WTC11 (cell line): ENCODE data around the gene GPX2. TPM values are rescaled to one million over a fixed set of nuclear protein-coding genes. Genes with fewer than 3 reads are reported as not detected.

Experiments used
- ATF1 ChIP-seq: sonication (generic); formaldehyde crosslinking; IDR thresholded peaks from 2 replicates; pipeline ENCODE4 v1.8.1; 2023; ENCODE audit warnings: mild to moderate bottlenecking, moderate library complexity, missing genetic modification reagents
- CBFB ChIP-seq: sonication (generic); formaldehyde crosslinking; IDR thresholded peaks from 2 replicates; pipeline ENCODE4 v1.8.1; 2022; ENCODE audit warnings: mild to moderate bottlenecking, low read depth, missing genetic modification reagents
- HMGA2 ChIP-seq: fragments of 250-450 bp; sonication (Bioruptor Pico); IDR thresholded peaks from 2 replicates; pipeline ENCODE4 v1.4.0; 2021; ENCODE audit warnings: mild to moderate bottlenecking, moderate library complexity
- NFYB ChIP-seq: sonication (generic); formaldehyde crosslinking; conservative IDR thresholded peaks from 2 replicates; pipeline ENCODE4 v1.8.0; 2022; ENCODE audit warnings: low read depth, missing genetic modification reagents
- STAT6 ChIP-seq: sonication (generic); formaldehyde crosslinking; conservative IDR thresholded peaks from 2 replicates; pipeline ENCODE4 v1.8.1; 2023; ENCODE audit warnings: mild to moderate bottlenecking, low read depth, missing genetic modification reagents, moderate library complexity
- TEAD1 ChIP-seq: sonication (generic); formaldehyde crosslinking; IDR thresholded peaks from 2 replicates; pipeline ENCODE4 v1.8.0; 2022; ENCODE audit warnings: mild to moderate bottlenecking, missing genetic modification reagents
- ZNF121 ChIP-seq: sonication (generic); formaldehyde crosslinking; IDR thresholded peaks from 2 replicates; pipeline ENCODE4 v1.8.0; 2023; ENCODE audit warnings: missing genetic modification reagents
- total RNA-seq: library from RNA; stranded (reverse); gene quantifications from 3 replicates; pipeline ENCODE4 v1.2.3, GENCODE V29; 2021
- TF ChIP-seq, protein P1 (sequence below): fragments of 200-600 bp; IDR thresholded peaks from 2 replicates; pipeline ENCODE4 v1.8.0; 2022; ENCODE audit warnings: antibody characterized with exemption
- TF ChIP-seq, protein P2 (sequence below): fragments of 250-450 bp; sonication (Bioruptor Pico); conservative IDR thresholded peaks from 2 replicates; pipeline ENCODE4 v1.9.0; 2021; ENCODE audit warnings: mild to moderate bottlenecking
- TF ChIP-seq, protein P3 (sequence below): sonication (generic); formaldehyde crosslinking; IDR thresholded peaks from 2 replicates; pipeline ENCODE4 v1.8.0; 2023; ENCODE audit warnings: mild to moderate bottlenecking, missing genetic modification reagents
- TF ChIP-seq, protein P4 (sequence below): sonication (generic); formaldehyde crosslinking; IDR thresholded peaks from 2 replicates; pipeline ENCODE4 v1.8.0; 2022; ENCODE audit warnings: mild to moderate bottlenecking, missing genetic modification reagents
- TF ChIP-seq, protein P5 (sequence below): sonication (generic); formaldehyde crosslinking; IDR thresholded peaks from 2 replicates; pipeline ENCODE4 v1.8.0; 2022; ENCODE audit warnings: missing genetic modification reagents

The GPX2 gene
- total RNA-seq, 1 experiment from 2014 or later: 1.5 TPM

- TF ChIP-seq STAT6 (CRISPR knock-in tag) (no peak), NFYB (CRISPR knock-in tag) (no peak), ZNF121 (no peak), ATF1 (CRISPR knock-in tag) (no peak), CBFB (CRISPR knock-in tag) (no peak), HMGA2 (CRISPR knock-in tag) (no peak), TEAD1 (CRISPR knock-in tag) (peak; percentile 55; the same call in 1 of the 2 replicates)
- TF ChIP-seq, protein P1, sequence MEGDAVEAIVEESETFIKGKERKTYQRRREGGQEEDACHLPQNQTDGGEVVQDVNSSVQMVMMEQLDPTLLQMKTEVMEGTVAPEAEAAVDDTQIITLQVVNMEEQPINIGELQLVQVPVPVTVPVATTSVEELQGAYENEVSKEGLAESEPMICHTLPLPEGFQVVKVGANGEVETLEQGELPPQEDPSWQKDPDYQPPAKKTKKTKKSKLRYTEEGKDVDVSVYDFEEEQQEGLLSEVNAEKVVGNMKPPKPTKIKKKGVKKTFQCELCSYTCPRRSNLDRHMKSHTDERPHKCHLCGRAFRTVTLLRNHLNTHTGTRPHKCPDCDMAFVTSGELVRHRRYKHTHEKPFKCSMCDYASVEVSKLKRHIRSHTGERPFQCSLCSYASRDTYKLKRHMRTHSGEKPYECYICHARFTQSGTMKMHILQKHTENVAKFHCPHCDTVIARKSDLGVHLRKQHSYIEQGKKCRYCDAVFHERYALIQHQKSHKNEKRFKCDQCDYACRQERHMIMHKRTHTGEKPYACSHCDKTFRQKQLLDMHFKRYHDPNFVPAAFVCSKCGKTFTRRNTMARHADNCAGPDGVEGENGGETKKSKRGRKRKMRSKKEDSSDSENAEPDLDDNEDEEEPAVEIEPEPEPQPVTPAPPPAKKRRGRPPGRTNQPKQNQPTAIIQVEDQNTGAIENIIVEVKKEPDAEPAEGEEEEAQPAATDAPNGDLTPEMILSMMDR: peak; percentile 10; the same call in 1 of the 2 replicates
- TF ChIP-seq, protein P2, sequence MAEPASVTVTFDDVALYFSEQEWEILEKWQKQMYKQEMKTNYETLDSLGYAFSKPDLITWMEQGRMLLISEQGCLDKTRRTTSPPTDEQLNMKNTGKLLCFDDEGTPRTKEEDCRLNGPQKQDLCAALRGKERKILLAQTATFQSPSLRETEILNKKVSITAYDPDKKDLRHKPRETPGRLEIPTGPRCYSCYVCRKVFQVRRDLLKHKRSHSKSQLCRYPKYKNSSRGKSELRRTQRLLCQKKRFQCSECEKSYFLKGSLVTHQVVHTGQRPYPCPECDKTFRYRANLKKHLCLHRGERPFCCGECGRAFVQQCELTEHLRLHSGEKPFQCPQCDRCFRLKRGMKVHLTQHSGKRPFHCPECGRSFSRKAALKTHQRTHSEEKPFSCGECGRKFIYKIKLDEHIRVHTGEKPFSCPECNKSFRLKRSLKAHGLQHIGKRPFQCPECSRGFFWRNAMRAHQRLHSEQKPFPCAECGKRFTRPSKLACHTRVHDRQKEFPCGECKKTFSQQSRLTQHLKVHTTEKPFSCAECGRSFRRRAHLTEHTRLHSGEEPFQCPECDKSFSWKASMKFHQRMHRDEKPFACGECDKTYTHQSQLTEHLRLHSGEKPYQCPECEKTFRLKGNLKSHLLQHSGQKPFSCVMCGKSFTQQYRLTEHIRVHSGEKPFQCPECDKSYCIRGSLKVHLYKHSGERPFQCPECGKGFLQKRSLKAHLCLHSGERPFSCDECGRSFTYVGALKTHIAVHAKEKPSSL (CRISPR knock-in tag): no peak
- TF ChIP-seq, protein P3, sequence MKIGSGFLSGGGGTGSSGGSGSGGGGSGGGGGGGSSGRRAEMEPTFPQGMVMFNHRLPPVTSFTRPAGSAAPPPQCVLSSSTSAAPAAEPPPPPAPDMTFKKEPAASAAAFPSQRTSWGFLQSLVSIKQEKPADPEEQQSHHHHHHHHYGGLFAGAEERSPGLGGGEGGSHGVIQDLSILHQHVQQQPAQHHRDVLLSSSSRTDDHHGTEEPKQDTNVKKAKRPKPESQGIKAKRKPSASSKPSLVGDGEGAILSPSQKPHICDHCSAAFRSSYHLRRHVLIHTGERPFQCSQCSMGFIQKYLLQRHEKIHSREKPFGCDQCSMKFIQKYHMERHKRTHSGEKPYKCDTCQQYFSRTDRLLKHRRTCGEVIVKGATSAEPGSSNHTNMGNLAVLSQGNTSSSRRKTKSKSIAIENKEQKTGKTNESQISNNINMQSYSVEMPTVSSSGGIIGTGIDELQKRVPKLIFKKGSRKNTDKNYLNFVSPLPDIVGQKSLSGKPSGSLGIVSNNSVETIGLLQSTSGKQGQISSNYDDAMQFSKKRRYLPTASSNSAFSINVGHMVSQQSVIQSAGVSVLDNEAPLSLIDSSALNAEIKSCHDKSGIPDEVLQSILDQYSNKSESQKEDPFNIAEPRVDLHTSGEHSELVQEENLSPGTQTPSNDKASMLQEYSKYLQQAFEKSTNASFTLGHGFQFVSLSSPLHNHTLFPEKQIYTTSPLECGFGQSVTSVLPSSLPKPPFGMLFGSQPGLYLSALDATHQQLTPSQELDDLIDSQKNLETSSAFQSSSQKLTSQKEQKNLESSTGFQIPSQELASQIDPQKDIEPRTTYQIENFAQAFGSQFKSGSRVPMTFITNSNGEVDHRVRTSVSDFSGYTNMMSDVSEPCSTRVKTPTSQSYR: no peak
- TF ChIP-seq, protein P4, sequence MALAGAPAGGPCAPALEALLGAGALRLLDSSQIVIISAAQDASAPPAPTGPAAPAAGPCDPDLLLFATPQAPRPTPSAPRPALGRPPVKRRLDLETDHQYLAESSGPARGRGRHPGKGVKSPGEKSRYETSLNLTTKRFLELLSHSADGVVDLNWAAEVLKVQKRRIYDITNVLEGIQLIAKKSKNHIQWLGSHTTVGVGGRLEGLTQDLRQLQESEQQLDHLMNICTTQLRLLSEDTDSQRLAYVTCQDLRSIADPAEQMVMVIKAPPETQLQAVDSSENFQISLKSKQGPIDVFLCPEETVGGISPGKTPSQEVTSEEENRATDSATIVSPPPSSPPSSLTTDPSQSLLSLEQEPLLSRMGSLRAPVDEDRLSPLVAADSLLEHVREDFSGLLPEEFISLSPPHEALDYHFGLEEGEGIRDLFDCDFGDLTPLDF (CRISPR knock-in tag): no peak
- TF ChIP-seq, protein P5, sequence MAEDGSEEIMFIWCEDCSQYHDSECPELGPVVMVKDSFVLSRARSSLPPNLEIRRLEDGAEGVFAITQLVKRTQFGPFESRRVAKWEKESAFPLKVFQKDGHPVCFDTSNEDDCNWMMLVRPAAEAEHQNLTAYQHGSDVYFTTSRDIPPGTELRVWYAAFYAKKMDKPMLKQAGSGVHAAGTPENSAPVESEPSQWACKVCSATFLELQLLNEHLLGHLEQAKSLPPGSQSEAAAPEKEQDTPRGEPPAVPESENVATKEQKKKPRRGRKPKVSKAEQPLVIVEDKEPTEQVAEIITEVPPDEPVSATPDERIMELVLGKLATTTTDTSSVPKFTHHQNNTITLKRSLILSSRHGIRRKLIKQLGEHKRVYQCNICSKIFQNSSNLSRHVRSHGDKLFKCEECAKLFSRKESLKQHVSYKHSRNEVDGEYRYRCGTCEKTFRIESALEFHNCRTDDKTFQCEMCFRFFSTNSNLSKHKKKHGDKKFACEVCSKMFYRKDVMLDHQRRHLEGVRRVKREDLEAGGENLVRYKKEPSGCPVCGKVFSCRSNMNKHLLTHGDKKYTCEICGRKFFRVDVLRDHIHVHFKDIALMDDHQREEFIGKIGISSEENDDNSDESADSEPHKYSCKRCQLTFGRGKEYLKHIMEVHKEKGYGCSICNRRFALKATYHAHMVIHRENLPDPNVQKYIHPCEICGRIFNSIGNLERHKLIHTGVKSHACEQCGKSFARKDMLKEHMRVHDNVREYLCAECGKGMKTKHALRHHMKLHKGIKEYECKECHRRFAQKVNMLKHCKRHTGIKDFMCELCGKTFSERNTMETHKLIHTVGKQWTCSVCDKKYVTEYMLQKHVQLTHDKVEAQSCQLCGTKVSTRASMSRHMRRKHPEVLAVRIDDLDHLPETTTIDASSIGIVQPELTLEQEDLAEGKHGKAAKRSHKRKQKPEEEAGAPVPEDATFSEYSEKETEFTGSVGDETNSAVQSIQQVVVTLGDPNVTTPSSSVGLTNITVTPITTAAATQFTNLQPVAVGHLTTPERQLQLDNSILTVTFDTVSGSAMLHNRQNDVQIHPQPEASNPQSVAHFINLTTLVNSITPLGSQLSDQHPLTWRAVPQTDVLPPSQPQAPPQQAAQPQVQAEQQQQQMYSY (CRISPR knock-in tag): no peak
These were observed 18.3 kb upstream of the GPX2 start (continued) for GRCh38 chr14:64960762-64961276.
